DMS79 (cell line): Measurements from ENCODE around the gene SLC25A1.

Experiments used
- DNase-seq: peaks from one replicate; lab custom pipeline; 2025; lab: John Stamatoyannopoulos, UW

Gene SLC25A1

GRCh38 chr22:19180740-19181410, 2.3 kb upstream of the SLC25A1 start:
- DNase-seq = no peak

- no peak for DNase-seq
Observed at GRCh38 chr22:19180234-19180633, 1.7 kb upstream of the SLC25A1 start.

- DNase-seq = no peak
Observed at GRCh38 chr22:19179497-19180048, 1.0 kb upstream of the SLC25A1 start.

- no peak for DNase-seq
Observed at GRCh38 chr22:19178065-19178656, 375 bp downstream of the SLC25A1 start.

GRCh38 chr22:19177164-19178064, 1.1 kb downstream of the SLC25A1 start:
- no peak for DNase-seq

- no peak for DNase-seq
Observed at GRCh38 chr22:19176732-19177131, 1.8 kb downstream of the SLC25A1 start.

- DNase-seq = no peak
Observed at GRCh38 chr22:19176175-19176643, 2.3 kb downstream of the SLC25A1 start.

GRCh38 chr22:19175602-19176174, 2.8 kb downstream of the SLC25A1 start:
- no peak for DNase-seq

GRCh38 chr22:19175026-19175601, 3.4 kb downstream of the SLC25A1 start:
- DNase-seq = no peak

GRCh38 chr22:19174106-19175025, 4.2 kb downstream of the SLC25A1 start:
- DNase-seq = no peak

- DNase-seq = no peak
Observed at GRCh38 chr22:19173047-19174035, 5.2 kb downstream of the SLC25A1 start.

- DNase-seq = no peak
Observed at GRCh38 chr22:19172213-19173046, 6.1 kb downstream of the SLC25A1 start.

- no peak for DNase-seq
Observed at GRCh38 chr22:19169947-19170318, 8.6 kb downstream of the SLC25A1 start.

- no peak for DNase-seq
Observed at GRCh38 chr22:19169002-19169946, 9.3 kb downstream of the SLC25A1 start.

- no peak for DNase-seq
Observed at GRCh38 chr22:19168088-19168890, 10.2 kb downstream of the SLC25A1 start.

GRCh38 chr22:19167106-19167869, 11.2 kb downstream of the SLC25A1 start:
- DNase-seq = no peak
